GM08714 (cell line): Measurements from ENCODE around the gene RO60.
"Not testable (repeated sequence)": the region's sequence is repeated elsewhere in the genome, so short reads cannot be mapped to it uniquely, and the experiment has no call there.

Experiments
- H3K4me3 ChIP-seq: fragments of 200-500 bp; sonication (Bioruptor generic); 2 replicates; pipeline ENCODE4 v1.5.1; 2014; ENCODE audit warnings: mild to moderate bottlenecking, low read length, inconsistent platforms
- ZNF274 ChIP-seq: IDR thresholded peaks from 2 replicates; pipeline ENCODE4 v1.6.1; 2012; ENCODE audit warnings: mild to moderate bottlenecking, low read depth, low read length

The RO60 gene

DNA sequence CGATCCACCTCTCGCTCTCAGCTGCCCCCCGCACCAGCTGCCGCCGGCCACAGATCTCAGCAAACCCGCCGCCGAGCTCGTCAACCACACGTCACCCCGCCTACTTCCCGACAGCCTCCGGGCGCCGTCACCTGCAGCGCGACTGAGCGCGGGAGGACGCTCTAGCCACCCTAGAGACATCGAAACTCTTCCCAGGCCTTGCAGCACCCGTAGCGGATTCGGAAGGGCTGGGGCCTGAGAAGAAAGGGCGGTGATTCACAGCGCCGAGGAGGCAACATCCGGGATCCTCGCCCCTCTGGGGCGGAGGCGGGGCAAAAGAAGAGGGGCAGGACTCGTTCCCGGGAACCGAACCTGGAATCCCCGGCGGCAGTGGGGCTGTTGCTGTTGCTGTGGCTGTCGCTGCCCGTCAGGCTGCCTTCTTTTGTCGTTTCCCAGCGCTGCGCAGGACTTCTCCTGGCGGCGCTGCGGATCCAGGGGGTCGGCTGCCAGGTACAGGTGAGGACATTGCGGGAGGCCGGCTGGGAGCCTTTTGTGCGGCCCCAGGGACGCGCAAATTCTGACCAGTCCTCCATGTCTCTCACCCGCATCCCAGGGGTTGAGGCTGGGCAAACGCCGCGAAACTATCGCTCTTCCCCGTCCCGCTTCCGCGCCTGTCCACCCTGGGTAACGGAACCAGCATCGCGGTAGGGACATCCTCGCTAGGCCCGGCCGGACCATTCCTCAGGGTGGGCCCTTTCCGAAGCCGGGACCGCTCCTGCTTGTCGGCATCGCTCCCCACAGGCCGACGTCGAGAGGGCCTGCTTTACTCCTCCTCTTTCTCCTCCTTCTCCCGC lies at the start of gene RO60, which contains the start of gene UCHL5:
Gene RO60 (plus strand): TSS at position 331 of the 833 bp plus-strand sequence. CDS start 9,443 bp downstream, outside the sequence.
Gene UCHL5 (minus strand): TSS at position 79 of the 833 bp plus-strand sequence. CDS start 100 bp downstream, outside the sequence.
- no peak for TF ChIP-seq ZNF274
- H3K4me3 ChIP-seq = peak within 1 kb of the TSS; percentile 81

DNA sequence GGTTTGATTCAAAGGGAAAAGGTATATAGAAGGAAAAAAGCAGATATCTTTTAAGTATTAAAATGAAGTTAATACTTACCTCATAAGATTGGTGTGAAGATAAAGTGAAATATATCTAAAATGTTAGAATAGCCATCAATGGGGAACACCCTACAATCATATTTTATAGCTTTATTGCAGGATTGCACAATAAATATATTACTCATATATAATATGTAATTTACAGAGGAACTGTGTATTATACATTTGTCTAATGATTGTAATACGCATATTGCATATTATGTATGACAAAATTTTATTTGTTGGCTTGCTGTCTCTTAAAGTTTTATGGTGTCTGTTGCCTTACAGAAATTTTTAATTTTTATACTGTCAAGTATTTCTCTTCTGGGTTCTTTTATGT lies 48.0 kb upstream of the RO60 start:
- no peak overlapping the region for H3K4me3 ChIP-seq
- no peak for TF ChIP-seq ZNF274

DNA sequence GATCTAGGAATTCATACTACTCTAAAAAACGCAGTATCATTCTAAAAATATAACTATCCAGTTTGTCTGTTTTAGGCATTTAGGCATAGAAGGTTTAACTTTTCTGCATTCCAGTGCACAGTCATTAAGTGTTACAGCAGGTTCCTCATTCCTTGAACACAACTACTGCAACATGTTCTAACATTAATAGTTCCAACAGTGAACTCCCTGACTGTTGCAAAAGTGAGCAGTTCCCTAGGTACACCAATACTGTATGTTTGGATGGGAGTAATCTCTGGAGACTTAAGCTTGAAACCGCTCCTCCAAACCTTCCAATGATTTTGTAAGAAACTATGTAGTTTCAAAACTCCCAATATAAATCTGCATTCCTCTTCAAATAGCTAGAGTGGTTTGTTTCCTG lies 46.4 kb upstream of the RO60 start:
- H3K4me3 ChIP-seq = no peak overlapping the region
- no peak for TF ChIP-seq ZNF274

DNA sequence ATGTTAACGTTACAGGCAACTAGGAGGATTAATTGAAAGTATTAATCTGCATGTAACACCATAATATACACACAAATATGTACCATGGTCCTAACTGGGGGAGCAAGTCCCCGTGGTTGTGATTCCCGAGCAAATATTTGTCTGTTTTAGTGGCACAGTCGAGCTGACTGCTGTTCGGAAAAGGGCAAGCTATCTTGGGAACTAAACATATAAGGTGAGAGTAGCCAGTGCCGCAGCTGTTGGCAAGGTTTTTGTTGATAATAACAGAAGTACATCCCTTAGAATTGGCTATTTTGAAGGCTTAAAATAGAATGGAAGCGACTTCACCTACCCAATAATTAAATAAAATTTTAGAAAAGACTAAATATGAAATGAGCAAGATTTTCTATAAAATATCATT lies 45.7 kb upstream of the RO60 start:
- no peak for TF ChIP-seq ZNF274
- H3K4me3 ChIP-seq = no peak overlapping the region

DNA sequence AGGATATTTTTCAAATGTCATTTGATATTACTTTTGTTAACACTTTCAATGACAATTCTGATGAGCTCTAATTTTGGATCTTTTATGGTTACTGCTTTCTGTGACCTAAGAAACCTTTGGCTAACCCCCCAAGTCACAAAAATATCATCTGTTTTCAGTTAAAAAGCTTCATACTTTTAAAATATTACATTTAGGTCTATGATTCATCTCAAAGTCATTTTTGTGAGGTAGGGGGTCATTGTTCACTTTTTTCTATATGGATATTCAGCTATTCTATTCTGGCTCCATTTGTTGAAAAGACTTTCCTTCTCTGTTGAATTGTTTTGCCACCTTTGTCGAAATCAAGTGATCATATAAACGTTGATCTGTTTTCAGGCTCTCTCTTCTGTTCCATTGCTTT lies 45.0 kb upstream of the RO60 start:
- no peak for TF ChIP-seq ZNF274
- no peak overlapping the region for H3K4me3 ChIP-seq

DNA sequence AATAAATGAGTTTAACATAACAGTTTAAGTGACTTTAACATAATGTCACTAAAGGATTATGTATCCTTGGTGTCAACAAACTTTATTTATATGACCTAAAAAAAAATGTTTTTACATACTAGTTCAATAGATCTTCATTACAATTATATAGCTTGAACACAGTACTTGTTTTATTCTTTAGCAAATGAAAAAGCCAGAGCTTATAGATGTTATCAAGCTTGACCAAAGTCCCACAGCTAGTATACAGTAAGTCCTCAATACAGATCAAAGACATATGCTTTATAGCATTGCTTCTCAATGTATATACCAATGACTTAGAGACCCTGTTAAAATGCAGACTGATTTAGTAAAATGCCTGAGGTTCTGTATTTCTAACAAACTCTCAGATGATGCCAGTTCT lies 42.6 kb upstream of the RO60 start:
- no peak for TF ChIP-seq ZNF274
- H3K4me3 ChIP-seq = no peak overlapping the region

DNA sequence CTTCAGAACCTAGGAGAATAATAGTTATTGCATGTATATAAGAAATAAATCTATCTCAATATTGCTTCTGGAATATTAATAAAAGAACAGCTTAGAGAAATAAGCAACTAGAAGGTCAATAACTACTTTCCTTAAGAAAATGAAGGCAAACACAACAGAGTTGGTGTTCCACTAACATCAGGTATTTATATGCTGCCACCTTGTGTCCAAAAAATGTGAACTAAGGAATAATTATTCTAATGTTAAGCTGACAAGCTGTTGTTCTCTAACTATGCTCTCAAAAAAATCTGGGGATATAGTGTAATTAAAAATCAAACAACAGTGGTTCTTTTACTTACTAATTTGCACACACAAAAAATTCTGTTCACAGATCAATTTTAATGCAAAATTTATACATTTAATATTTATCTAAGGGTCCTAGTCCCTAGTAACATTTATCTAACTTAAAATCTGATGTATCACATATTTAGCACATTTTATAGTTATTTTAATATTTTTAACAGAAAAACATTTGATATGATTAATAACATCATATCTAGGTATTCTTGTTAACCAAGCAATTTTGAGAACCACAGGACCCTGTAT lies 39.9 kb upstream of the RO60 start:
- TF ChIP-seq ZNF274 = no peak

DNA sequence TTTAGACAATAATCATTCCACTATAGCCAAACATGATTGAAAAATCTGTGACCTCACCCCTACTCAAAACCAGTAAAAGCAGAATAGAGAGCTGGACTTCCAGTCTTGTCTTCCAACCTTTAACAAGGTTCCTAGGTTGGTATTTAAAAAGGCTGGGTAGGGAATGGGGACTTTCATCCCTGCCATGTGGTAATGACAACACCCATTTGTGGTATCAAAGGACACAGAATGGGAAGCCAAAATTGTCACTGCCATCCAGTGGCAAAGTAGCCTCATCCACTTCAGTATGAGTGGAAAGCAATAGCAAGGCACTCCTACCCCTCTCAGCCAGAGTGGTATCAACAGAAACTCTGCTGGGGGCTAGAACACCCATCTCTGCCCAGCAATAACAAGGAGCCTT lies 34.2 kb upstream of the RO60 start:
- no peak for TF ChIP-seq ZNF274
- H3K4me3 ChIP-seq = no peak overlapping the region

More for the DNA sequence above, 39.9 kb upstream of the RO60 start:
- H3K4me3 ChIP-seq = no peak overlapping the region

DNA sequence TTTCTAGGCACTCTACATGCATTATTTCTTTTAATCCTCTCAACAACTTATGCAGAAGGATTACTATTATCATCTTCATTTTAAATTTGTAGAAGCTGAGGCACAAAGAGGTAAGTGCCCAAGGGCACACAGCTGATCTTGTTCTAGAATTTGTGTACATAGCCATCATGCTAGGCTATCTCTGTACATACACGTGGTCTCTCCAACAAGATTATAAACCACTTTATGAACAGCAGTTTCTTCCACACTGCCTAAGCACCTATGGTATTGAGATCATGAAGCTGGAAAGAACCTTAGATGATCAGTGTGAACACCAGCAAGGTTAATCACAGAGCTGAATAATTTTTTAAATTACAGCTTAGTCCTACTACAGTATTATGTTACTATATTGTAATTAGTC lies 29.1 kb upstream of the RO60 start:
- TF ChIP-seq ZNF274 = no peak
- H3K4me3 ChIP-seq = no peak overlapping the region

DNA sequence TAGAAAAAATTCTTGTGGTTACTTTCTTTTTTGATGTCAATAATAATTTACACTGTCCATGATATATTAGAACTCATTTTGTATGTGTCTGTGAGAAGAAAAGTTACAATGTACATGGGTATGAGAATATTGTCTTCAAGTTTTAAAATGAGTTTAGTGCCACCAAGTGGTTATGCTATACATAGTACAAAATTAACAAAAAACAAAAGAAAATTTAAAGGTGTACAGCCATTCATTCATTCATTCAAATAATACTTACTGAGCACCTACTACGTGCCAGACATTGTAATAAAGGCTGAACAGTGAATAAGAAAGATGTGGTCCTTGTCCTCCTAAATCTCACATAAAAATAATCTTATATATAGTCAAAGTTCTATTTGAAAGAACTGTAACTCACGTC lies 28.0 kb upstream of the RO60 start:
- no peak for TF ChIP-seq ZNF274
- no peak overlapping the region for H3K4me3 ChIP-seq

DNA sequence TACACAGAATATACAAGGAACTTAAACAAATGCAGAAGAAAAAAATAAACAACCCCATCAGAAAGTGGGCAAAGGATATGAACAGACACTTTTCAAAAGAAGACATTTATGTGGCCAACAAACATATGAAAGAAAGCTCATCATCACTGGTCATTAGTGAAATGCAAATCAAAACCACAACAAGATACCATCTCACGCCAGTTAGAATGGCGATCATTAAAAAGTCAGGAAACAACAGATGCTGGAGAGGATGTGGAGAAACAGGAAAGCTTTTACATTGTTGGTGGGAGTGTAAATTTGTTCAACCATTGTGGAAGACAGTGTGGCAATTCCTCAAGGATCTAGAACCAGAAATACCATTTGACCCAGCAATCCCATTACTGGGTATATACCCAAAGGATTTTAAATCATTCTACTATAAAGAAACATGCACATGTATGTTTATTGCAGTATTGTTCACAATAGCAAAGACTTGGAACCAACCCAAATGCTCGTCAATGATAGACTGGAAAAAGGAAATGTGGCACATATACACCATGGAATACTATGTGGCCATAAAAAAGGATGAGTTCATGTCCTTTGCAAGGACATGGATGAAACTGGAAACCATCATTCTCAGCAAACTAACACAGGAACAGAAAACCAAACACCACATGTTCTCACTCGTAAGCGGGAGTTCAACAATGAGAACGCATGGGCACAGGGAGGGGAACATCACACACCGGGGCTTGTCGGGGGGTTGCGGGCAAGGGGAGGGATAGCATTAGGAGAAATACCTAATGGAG lies 26.6 kb upstream of the RO60 start:
- H3K4me3 ChIP-seq = not testable (repeated sequence)

DNA sequence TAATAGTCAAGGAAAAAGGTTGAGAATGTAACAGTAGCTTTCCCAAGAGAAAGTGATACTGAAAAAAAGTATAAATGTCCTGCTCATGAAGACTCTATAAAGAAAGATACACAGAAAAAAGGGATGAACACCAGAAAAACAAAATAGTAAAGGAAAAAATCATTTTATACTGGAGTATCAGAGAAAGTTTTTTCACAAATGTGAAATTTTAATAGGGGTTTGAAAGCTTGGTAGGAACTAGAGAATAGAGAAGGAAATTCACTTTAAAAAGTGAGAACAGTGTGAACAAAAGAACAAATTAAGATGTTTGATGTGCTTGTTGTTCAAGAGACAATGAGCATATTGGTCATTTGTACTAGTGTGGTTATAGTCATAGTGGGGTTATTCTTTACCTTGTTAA lies 25.8 kb upstream of the RO60 start:
- H3K4me3 ChIP-seq = no peak overlapping the region
- TF ChIP-seq ZNF274 = no peak

DNA sequence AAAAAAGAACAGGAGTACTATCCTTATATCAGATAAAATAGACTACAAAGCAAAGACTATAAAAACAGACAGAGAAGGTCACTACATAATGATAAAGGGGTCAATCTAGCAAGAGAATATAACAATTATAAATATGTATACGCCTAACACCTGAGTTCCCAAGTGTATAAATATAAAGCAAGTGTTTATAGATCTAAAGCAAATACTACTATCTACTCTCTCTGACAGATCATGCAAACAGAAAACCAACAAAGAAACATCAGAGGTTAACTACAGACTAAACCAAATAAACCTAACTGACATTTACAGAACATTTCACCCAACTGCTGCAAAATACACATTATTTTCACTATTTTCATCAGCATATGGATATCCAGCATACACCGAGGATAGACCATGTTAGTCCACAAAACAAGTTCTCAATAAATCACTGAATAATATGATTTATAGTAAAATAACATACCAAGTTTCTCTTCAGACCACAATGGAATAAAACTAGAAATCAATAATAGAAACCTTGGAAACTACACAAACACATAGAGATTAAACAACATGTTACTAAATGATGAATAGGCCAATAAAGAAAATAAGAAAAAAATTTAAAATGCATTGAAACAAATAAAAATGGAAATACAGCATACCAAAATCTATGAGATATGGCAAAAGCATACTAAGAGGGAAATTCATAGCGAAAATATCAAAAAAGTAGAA lies 22.9 kb upstream of the RO60 start:
- no peak overlapping the region for H3K4me3 ChIP-seq
- no peak for TF ChIP-seq ZNF274

DNA sequence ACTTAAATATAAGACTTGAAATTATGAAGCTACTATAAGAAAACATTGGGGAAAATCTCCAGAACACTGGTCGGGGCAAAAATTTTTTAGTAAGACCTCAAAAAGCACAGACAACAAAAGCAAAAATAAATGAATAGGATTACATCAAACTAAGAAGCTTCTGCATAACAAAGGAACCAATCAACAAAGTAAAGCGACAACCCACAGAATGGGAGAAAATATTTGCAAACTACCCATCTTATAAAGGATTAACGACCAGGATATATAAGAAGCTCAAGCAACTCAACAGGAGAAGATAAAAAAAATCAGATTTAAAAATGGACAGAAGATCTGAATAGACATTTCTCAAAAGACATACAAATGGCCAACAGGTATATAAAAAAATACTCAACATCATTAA lies 19.4 kb upstream of the RO60 start:
- no peak for TF ChIP-seq ZNF274
- no peak overlapping the region for H3K4me3 ChIP-seq
